Mucosa of rectum (tissue), 2 donors: ENCODE data around the gene ITGA2.

ENCODE experiments used
- H3K27ac ChIP-seq, 2 donors: one replicate each; pipeline ENCODE4 v1.7.0; 2013; ENCODE audit warnings: inconsistent platforms in 2 of 2, low read depth in 2 of 2, low read length in 2 of 2
- H3K27me3 ChIP-seq, 2 donors: one replicate each; pipeline ENCODE4 v1.7.0; 2013; ENCODE audit warnings: low read length in 2 of 2; ENCODE audit not compliant: control insufficient read depth in 2 of 2, insufficient read depth in 2 of 2
- H3K36me3 ChIP-seq, 2 donors: one replicate each; pipeline ENCODE4 v1.7.0; 2013; ENCODE audit warnings: low read length in 2 of 2; ENCODE audit not compliant: control insufficient read depth in 2 of 2, insufficient read depth in 2 of 2
- H3K4me1 ChIP-seq, 2 donors: one replicate each; pipeline ENCODE4 v1.7.0; 2013; ENCODE audit warnings: low read length in 2 of 2, mild to moderate bottlenecking in 1 of 2; ENCODE audit not compliant: control insufficient read depth in 2 of 2, insufficient read depth in 2 of 2
- H3K4me3 ChIP-seq, 2 donors: one replicate each; pipeline ENCODE4 v1.7.0; 2013; ENCODE audit warnings: low read length in 2 of 2
- H3K9ac ChIP-seq, 2 donors: one replicate each; pipeline ENCODE4 v1.7.0; 2013; ENCODE audit warnings: low read length in 2 of 2, low read depth in 1 of 2, mild to moderate bottlenecking in 1 of 2
- H3K9me3 ChIP-seq, 2 donors: one replicate each; pipeline ENCODE4 v1.7.0; 2013; ENCODE audit warnings: low read length in 2 of 2; ENCODE audit not compliant: control insufficient read depth in 2 of 2
- donor health status: healthy.
- donor health status: Normal muscosa, but diverticular disease.

Gene ITGA2

GRCh38 chr5:53030893-53031292, 41.7 kb downstream of the ITGA2 start:
- no peak overlapping the region for H3K9ac ChIP-seq
- H3K27ac ChIP-seq, result peak overlapping the region; percentile 6 to 25
- H3K36me3 ChIP-seq, result no peaks in the 10 kb centered on the region
- H3K27me3 ChIP-seq, result no peaks in the 10 kb centered on the region
- peaks cover 8 to 13% of the 10 kb centered on the region in 2 donors for H3K4me1 ChIP-seq
- H3K4me3 ChIP-seq, result no peak overlapping the region
- no peaks in the 10 kb centered on the region for H3K9me3 ChIP-seq

DNA sequence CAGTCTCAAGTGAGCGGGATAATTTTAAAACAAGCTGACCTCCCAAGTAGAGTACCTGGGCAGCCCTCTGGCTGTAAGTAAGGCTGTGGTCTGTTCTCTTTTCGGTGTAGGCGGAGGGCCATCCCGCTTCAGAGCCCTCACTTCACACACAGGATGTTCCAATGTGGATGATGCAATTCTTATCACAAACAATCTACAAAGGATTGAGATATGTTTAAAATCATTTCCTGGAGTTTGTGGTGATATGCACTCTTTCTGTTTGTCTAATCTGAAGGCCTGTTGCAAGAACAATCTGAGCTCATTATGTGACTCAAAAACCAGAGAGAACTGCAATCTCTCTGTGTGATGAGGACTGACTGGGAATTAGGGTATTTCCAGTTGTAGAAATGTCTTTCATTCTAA, 42.5 kb downstream of the ITGA2 start:
- Histone ChIP-seq H3K27me3 (no peaks in the 10 kb centered on the region), H3K9me3 (no peaks in the 10 kb centered on the region), H3K36me3 (no peaks in the 10 kb centered on the region), H3K9ac (no peak overlapping the region), H3K4me3 (peak overlapping the region in 1 of 2 donors; percentile 28), H3K4me1 (peaks cover 8 to 13% of the 10 kb centered on the region in 2 donors), H3K27ac (peak overlapping the region; percentile 13 to 43)

GRCh38 chr5:53032188-53032587, 43.0 kb downstream of the ITGA2 start:
- Histone ChIP-seq H3K36me3 (no peaks in the 10 kb centered on the region), H3K4me3 (no peak overlapping the region), H3K27ac (no peak overlapping the region), H3K27me3 (no peaks in the 10 kb centered on the region), H3K9me3 (no peaks in the 10 kb centered on the region), H3K4me1 (peaks cover 8 to 13% of the 10 kb centered on the region in 2 donors), H3K9ac (no peak overlapping the region)

GRCh38 chr5:53034832-53035231, 45.7 kb downstream of the ITGA2 start:
- no peak overlapping the region for H3K9ac ChIP-seq
- no peaks in the 10 kb centered on the region for H3K36me3 ChIP-seq
- no peak overlapping the region for H3K27ac ChIP-seq
- peaks cover 8 to 13% of the 10 kb centered on the region in 2 donors for H3K4me1 ChIP-seq
- H3K9me3 ChIP-seq, result no peaks in the 10 kb centered on the region
- H3K27me3 ChIP-seq, result no peaks in the 10 kb centered on the region
- no peak overlapping the region for H3K4me3 ChIP-seq

- Histone ChIP-seq H3K27ac (no peak overlapping the region), H3K4me3 (no peak overlapping the region), H3K36me3 (no peaks in the 10 kb centered on the region), H3K9me3 (no peaks in the 10 kb centered on the region), H3K27me3 (no peaks in the 10 kb centered on the region), H3K4me1 (peaks cover 4 to 8% of the 10 kb centered on the region in 2 donors), H3K9ac (no peak overlapping the region)
These were observed 46.8 kb downstream of the ITGA2 start for GRCh38 chr5:53035868-53036381.

DNA sequence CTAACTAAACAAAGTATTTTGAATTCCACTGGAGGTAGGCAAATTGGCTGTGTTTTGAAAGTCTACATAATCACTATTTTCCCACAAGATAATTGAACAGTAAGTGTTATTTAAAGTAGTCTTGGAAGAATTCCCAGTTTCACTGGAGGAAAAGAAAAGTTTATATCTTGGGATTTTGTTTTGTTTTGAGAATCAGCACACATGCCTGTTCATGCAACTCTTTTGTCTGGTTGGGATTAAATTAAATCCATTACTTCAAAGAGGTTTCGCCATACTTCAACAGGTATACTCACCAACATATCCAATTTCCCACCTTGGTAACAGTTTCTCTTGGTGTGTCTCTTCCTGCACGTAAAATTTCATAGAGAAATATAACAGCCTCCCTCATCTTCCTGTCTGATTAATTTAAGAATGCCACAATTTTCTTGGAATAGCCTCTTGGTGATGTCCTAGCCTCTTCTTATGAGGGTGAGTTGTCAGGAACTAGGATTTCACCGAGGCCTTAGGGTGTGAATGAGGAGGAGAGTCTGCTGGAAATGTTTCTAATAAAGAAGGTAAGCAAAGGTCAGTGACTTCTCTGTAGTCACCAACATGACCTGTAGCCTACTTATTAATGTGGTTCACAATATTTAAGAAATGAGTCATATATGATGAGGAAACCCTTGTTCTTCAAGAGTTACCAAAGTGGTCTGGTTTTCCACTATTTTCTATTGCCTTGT, 48.1 kb downstream of the ITGA2 start:
- no peaks in the 10 kb centered on the region for H3K36me3 ChIP-seq
- H3K4me1 ChIP-seq, result no peaks in the 10 kb centered on the region
- no peak overlapping the region for H3K4me3 ChIP-seq
- no peaks in the 10 kb centered on the region for H3K27me3 ChIP-seq
- no peak overlapping the region for H3K27ac ChIP-seq
- no peaks in the 10 kb centered on the region for H3K9me3 ChIP-seq
- no peak overlapping the region for H3K9ac ChIP-seq

DNA sequence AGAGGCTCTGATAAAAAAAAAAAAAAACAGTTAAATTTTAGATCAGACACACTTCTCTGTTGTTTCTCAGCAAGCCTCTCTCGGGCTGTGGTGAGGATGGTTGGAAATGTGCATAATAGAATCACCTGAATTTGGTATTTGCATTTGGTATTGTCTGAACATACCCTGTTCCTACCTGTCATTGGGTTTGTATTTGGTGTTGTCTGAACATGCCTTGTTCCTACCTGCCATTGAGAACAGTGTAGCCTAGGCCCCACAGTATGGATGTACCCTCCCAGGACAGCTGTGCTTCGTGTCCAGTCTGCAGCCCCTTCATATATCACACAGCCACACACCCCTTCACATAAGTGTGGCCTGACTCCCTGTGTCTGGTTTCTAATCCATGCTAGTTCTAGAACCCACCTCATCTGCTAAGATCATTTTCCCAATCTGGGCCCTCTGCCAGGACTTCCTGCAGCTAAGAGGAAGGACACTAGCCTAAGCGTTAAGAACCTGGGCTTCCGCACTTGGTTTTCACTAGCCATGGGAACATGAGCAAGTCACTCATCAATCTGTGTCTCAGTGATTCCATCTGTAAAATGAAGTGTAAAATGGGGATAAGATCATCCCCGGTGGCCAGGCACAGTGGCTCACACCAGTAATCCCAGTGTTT, 49.2 kb downstream of the ITGA2 start:
- Histone ChIP-seq H3K4me1 (no peaks in the 10 kb centered on the region), H3K27me3 (no peaks in the 10 kb centered on the region), H3K9ac (no peak overlapping the region), H3K27ac (no peak overlapping the region), H3K4me3 (no peak overlapping the region), H3K9me3 (no peaks in the 10 kb centered on the region), H3K36me3 (peaks cover 0 to 4% of the 10 kb centered on the region in 2 donors)

DNA sequence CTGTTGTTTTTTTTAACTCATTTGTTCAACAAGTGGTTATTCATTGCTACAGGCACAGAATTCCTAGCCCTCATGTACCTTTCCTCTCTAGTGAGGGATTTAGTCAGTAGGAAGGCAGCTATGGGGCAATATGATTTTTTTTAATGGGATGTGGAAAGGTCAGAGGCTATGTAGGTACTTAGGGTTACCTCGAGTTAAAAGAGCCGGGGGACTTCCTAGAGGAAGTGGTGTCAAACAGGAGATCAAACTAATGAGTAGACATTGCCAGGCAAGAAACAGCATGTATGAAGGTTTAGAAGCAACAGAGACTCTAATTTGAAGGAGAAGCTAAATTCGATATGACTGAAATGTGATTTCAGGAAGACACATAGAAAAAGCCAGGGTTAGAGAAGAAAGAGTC, 50.7 kb downstream of the ITGA2 start:
- Histone ChIP-seq H3K36me3 (peaks cover 0 to 4% of the 10 kb centered on the region in 2 donors), H3K9ac (no peak overlapping the region), H3K4me1 (no peaks in the 10 kb centered on the region), H3K4me3 (no peak overlapping the region), H3K9me3 (no peaks in the 10 kb centered on the region), H3K27ac (no peak overlapping the region), H3K27me3 (no peaks in the 10 kb centered on the region)

GRCh38 chr5:53041071-53041692, 52.0 kb downstream of the ITGA2 start:
- Histone ChIP-seq H3K9ac (no peak overlapping the region), H3K27me3 (no peaks in the 10 kb centered on the region), H3K4me1 (no peaks in the 10 kb centered on the region), H3K27ac (no peak overlapping the region), H3K9me3 (no peaks in the 10 kb centered on the region), H3K36me3 (peaks cover 0 to 4% of the 10 kb centered on the region in 2 donors), H3K4me3 (no peak overlapping the region)

DNA sequence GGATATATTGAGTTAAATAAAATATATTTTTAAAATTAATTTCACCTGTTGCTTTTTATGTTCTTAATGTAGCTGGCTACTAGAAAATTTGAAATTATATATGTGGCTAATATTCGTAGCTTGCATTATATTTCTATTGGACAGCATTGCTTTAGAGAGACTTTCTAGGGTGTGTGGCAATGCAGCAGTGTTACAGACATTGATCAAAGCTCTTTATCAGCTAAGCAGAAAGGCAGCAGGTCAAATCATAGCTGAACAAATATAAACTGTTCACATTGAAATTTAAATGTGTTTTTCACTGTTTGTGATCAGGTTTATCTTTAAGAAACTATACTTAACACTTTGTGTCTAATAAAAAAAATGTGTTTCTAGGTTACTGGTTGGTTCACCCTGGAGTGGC, 52.6 kb downstream of the ITGA2 start:
- Histone ChIP-seq H3K27ac (no peak overlapping the region), H3K4me1 (no peaks in the 10 kb centered on the region), H3K9ac (no peak overlapping the region), H3K27me3 (no peaks in the 10 kb centered on the region), H3K9me3 (no peaks in the 10 kb centered on the region), H3K36me3 (peaks cover 0 to 4% of the 10 kb centered on the region in 2 donors), H3K4me3 (no peak overlapping the region)
